ENCODE measurements around the gene AP5B1.

DNA sequence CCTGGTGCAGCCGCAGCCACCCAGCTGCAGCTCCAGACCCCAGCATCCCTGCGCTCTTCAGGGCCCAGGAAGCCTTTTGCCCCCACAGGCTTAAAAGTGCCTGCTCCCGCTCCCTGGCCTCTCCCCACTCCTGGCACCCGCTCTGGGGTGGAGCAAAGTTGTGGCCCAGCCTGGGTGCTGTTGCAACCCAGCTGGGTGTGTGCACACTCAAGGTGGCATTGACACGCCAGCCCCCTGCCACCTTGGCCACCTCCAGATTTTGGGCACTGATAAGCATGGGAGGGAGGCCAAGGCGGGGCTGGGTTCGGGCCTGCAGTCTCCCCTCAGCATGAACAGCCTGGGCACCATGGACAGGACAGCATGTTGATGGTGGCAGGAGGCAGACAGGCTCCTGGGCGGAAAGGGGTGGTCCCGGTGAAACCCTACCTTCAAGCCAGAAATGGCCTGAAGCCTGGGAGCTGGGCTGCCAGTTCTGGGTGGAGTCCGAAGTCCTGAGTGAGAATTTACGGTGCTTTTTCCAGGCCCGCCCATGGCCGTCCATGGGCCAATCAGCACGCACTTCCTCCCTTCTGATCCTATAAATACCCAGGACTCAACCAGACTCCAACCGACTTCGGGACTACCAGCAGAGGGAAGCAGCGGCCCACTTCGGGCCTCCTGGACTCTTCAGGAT is 36.6 kb downstream of the AP5B1 start:
- TF ChIP-seq, protein P1, sequence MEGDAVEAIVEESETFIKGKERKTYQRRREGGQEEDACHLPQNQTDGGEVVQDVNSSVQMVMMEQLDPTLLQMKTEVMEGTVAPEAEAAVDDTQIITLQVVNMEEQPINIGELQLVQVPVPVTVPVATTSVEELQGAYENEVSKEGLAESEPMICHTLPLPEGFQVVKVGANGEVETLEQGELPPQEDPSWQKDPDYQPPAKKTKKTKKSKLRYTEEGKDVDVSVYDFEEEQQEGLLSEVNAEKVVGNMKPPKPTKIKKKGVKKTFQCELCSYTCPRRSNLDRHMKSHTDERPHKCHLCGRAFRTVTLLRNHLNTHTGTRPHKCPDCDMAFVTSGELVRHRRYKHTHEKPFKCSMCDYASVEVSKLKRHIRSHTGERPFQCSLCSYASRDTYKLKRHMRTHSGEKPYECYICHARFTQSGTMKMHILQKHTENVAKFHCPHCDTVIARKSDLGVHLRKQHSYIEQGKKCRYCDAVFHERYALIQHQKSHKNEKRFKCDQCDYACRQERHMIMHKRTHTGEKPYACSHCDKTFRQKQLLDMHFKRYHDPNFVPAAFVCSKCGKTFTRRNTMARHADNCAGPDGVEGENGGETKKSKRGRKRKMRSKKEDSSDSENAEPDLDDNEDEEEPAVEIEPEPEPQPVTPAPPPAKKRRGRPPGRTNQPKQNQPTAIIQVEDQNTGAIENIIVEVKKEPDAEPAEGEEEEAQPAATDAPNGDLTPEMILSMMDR (IDR thresholded peaks at IDR 0.05), result no peak
- no peak for TF ChIP-seq POLR2A (IDR thresholded peaks at IDR 0.05)
- TF ChIP-seq EP300 (IDR thresholded peaks at IDR 0.05), result no peak
